NCI-H226 (cell line): ENCODE measurements around the gene CALU.

Experiments used
- DNase-seq: peaks from one replicate; pipeline ENCODE4 v3.0.0-alpha.2; 2015

CALU gene

DNA sequence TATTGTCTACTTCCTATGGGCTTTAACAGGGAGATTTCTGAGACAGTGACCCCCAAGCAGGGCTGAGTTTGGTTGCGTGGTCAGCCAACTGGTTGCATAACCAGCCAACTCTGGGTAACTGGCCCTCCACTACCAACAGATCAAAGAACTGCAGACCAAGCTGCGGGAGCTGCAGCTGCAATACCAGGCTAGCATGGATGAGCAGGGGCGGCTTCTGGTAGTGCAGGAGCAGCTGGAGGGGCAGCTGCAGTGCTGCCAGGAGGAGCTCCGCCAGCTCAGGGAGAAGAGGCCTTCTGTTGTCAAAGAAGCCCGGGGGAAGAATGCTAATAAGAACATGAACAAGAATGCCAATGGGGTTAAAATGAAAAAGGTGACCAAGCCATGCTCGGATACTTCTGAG, 75.3 kb downstream of the CALU start:
- DNase-seq: no peak

DNA sequence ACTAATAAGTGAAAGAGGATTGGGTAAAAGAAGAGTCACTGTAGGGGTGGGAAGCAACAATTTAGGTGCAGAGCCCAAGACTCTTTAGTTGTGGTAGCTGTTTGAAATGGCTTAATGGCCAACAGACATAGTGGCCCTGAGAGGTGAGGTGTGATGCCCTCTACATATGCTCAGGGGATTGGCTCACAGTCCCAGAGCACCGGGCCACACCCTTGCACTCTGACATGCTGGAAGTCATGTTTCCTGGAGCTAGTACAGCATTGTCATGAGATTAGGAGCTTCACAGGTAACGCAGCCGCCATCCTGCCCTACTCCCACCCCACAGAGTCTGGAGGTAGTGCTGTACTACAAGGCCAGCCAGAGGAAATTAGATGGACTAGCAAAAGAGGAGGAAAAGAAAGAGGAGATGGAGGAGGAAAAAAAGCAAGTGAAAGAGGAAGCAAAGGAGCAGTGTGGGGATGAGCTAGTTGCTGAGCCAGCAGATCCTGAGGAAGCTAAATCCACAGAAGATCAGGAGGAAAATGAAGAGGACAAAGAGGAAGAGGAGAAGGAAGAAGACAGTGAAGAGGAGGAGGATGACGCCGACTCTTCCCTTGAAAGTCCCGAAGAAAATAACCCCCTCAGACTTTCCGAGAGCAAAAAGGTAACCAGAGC, 76.3 kb downstream of the CALU start:
- no peak for DNase-seq

DNA sequence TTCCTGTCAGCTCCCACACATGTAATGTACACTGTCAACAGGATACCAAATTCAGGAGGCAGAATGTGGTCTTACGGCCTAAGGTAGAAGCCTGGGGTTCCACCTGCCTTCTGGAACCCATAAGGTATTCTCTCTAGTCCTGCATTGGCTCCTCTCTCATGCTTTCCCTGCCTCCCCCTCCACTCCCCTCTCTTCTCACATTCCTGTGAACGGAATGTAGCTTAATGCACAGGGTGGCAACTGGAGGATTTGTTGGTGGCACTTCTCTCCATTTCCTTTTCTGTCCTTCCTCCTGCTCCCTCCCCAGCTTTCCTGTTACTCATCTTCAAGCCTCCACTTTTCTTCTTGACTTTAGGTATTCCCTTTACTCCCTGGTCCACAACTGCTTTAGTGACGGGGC, 79.5 kb downstream of the CALU start:
- DNase-seq: no peak
